Muscle of arm (tissue), 12 donors: ENCODE data around the gene DYNLL2. TPM values are rescaled to one million over a fixed set of nuclear protein-coding genes. Genes with fewer than 3 reads are reported as not detected.
"Not testable (repeated sequence)": the region's sequence is repeated elsewhere in the genome, so short reads cannot be mapped to it uniquely, and the experiment has no call there.

Source experiments
- DNase-seq: peaks from one replicate; pipeline ENCODE4 v3.0.0-alpha.2; 2013
- polyA plus RNA-seq, 12 donors: library from polyadenylated mRNA; unstranded; fragments of 120-200 nt; gene quantifications; one replicate each; pipeline ENCODE4 v1.2.1, GENCODE V29; 2013; ENCODE audit not compliant: insufficient read length in 12 of 12

Gene DYNLL2
- polyA plus RNA-seq, 12 donors, result 35.1 to 56.8 (median 38.9) TPM; not detected in 1

DNA sequence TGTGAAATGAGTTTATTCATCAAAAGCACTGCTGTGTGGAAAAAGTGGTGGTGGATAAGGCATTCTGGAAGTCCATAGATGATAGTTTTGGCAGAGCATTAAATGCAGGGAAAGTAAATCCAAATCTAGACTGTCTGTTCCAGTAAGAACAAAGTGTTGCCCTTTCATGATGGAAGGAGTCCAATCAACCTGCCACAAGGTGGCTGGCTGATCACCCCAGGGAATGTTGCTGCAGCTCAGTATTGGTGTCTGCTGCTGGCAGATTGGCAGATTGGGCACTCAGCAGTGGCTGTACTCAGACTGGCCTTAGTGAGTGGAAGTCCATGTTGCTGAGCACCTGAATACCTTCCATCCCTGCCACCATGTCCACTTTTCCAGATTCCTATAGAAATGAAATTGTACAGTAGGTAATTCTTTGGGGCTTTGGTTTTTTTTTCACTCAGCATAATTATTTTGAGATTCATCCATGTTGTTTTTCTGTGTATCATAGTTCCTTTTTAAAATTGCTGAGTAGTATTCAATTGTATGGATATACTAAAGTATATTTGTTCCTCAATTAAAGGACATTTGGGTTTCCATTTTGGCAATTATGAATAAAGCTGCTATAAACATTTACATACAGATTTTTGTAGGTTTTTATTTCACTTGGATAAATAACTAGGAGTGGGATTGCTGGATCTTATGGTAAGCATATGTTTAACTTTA, 14.3 kb downstream of the DYNLL2 start:
- DNase-seq, result no peak

DNA sequence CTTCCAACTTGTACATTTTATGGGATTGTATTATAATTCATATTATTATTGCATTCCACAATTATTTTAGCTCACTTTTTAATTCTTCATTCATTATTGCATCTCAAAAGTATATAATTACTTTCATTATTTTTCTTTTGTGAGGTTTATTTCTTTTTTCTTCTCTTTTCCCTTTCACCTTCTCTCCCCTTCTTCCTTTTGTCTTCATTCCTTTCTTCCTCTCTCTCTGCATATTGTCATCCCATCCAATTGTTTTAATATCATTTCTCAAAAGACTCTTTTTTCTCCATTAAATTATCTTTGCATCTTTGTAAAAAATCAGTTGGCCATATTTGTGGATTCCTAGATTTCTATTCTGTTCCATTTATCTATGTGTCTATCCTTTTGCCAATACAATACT, 17.3 kb downstream of the DYNLL2 start:
- DNase-seq, result no peak

GRCh38 chr17:58101898-58102297, 18.7 kb downstream of the DYNLL2 start:
- not testable (repeated sequence) for DNase-seq

GRCh38 chr17:58105093-58105492, 21.9 kb downstream of the DYNLL2 start:
- DNase-seq, result no peak

DNA sequence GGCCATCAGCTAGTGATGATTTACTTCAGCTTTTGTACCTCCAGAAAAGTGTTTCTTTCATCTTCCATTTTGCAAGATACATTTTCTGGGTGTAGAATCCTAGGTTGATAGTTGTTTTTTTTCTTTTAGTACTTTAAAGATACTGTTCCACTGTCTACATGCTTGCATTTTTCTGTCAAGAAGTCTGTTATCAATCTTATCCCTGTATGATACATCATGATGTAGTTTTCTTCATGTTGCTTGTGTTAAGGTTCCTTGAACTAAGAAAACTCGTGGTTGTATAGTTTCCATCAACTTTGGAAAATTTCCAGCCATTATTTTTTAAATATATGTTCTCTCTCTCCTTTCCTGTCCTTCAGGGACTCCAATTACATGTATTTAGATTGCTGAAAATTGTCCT, 24.1 kb downstream of the DYNLL2 start:
- no peak for DNase-seq

GRCh38 chr17:58109197-58109596, 26.0 kb downstream of the DYNLL2 start:
- DNase-seq, result no peak

DNA sequence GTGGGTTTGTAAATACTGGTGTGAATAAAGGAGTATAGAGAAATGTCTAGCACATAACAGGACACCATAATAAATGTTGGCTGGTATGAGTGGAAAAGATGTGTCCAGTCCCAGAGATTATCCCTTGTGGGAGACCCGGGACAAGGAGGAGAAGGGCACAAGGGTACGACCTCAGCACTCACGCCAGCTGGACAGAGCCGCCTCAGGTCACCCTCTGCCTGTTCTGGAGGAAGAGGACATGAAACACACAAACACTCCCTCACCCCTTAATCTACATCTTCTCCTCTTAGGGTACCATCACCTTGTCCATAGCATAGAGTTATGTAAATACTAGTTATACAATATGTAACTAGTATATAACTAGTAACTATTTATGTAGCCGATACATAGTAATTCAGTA, 26.8 kb downstream of the DYNLL2 start:
- DNase-seq, result no peak

DNA sequence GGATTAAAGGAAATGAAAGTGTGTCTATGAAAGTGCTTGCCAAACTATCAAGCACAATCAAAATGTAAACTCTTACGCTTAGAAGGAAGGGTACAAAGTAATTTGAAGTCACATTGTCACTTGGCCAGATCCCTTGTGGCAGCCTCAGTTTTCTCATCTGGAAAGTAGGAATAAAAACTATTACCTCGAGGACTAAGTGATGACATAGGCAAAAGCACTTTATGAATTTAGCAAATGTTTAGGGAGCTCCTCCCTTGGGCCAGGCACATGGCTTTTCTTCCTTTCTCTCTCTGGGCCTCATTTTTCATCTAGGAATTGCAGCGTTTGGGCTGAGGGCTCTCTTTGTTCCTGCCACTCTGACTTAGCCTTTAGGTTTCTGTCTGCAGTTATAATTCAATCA, 28.5 kb downstream of the DYNLL2 start:
- no peak for DNase-seq

GRCh38 chr17:58112970-58113631, 29.9 kb downstream of the DYNLL2 start:
- peak; percentile 66 for DNase-seq

GRCh38 chr17:58113947-58114346, 30.7 kb downstream of the DYNLL2 start:
- DNase-seq, result no peak

DNA sequence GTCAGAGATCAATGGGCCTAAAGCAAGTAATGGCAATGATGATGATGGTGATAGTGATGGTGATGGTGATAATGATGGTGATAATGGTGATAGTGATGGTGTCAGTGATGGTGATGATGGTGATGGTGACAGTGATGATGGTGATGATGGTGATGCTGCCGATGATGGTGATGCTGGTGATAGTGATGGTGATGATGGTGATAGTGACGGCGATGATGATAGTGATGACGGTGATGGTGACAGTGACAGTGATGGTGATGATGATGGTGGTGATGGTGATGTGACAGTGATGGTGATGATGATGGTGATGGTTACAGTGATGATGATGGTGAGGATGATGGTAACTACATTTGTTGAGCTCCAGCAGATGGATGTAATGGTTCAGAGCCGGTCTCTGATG, 34.2 kb downstream of the DYNLL2 start:
- no peak for DNase-seq

DNA sequence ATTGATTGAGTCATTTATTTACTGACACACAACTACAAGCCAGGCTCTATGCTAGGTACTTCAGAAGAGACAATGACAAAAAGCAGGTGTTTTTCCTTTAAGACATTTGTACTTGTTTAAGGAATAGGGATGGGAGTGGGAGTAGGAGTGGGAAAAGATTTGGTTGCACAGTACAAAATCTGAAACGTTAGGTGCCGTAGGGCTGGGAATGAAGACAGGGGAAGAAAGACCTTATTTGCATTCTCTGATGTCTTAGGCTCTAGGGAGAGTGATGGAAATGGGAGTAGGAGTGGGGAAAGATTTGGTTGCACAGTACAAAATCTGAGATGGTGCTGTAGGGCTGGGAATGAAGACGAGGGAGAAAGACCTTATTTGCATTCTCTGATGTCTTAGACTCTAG, 36.3 kb downstream of the DYNLL2 start:
- DNase-seq, result no peak

DNA sequence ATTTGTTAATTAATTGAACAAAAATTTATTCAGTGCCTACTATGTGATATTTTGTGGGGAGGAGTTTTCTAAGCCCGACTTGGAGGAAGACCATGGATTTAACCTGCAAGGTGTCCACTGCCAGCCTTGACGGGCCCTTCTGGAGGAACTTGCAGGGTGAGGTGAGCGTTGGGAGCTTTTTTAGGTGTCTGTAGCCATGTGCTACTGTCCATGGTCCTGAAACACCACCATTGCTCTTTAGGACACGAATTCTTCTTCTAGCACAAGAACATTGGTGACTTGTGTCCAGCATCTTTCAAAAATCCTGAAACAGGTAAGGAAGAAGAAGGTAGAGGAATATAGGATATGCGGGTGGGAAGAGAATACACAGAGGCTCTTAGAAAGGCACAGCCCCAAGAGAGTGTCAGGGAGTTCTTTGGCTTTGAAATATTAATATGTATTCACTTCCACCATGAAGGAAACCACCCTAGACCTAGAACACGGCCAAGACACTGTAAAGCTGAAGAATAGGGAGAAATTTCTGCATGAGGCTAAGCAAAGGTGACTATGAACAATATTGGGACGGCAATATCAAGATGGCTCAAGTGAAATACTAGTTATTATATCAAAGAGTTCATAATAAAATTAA, 37.1 kb downstream of the DYNLL2 start:
- peak; percentile 71 for DNase-seq

- DNase-seq, result no peak
These were observed 38.7 kb downstream of the DYNLL2 start for GRCh38 chr17:58121925-58122324.

- no peak for DNase-seq
These were observed 44.6 kb downstream of the DYNLL2 start for GRCh38 chr17:58127846-58128245.

GRCh38 chr17:58132697-58133096, 49.5 kb downstream of the DYNLL2 start:
- DNase-seq, result not testable (repeated sequence)

GRCh38 chr17:58136669-58137279, 53.6 kb downstream of the DYNLL2 start:
- DNase-seq, result no peak

DNA sequence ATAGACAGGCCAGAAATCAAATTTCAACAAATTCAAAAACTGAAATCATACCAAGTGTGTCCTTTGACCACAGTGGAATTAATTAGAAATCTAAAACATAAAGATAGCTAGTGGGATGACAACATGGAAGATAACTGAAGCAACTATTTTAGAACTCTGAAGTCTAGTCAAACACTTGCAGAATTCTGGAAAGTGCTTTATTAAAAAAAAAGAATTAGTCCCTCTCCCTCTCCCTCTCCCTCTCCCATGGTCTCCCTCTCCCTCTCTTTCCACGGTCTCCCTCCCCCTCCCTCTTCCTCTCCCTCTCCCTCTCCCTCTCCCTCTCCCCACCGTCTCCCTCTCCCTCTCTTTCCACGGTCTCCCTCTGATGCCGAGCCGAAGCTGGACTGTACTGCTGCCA, 58.3 kb downstream of the DYNLL2 start:
- DNase-seq, result no peak

- DNase-seq, result not testable (repeated sequence)
These were observed 60.1 kb downstream of the DYNLL2 start for GRCh38 chr17:58143335-58143734.

DNA sequence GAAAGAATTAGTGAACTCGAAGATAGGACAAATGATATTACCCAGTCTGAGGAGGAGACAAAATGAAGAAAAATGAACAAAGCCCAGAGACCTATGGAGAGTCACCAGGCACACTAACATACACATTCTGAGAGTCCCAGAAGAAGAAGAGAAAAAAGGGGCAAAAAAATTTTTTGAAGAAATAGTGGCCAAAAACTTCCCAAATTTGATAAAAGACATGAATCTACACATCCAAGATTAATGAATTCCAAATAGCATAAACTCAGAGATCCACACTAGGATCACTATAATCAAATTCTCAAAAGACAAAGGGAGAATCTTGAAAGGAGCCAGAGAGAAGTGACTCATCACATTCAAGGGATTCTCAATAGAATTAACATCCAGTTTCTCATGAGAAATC, 61.6 kb downstream of the DYNLL2 start:
- no peak for DNase-seq
